Activated naive CD8-positive, alpha-beta T cell treated with anti-CD3 and anti-CD28 coated beads, Interleukin-2, amount 50 U/mL, for 24 hours (primary cell): ENCODE data around the gene CMPK1.
A peak's percentile ranks its signal among the peaks of the same experiment; 100 is the strongest.
"Not testable (repeated sequence)": the region's sequence is repeated elsewhere in the genome, so short reads cannot be mapped to it uniquely, and the experiment has no call there.

Experiments
- ATAC-seq: fragments of 150-1000 bp; cut with Tn5 transposase; one replicate; pipeline ENCODE4 v1.10.0; 2021
- DNase-seq: peaks from one replicate; pipeline ENCODE4 v3.0.0; 2021
- H3K27ac Mint-ChIP-seq: one replicate; pipeline ENCODE4 v1.8.0; 2021; ENCODE audit warnings: mild to moderate bottlenecking, mixed read lengths
- H3K27me3 Mint-ChIP-seq: one replicate; pipeline ENCODE4 v1.8.0; 2021; ENCODE audit warnings: mixed read lengths
- H3K36me3 Mint-ChIP-seq: one replicate; pipeline ENCODE4 v1.8.0; 2021; ENCODE audit warnings: low read depth, mixed read lengths
- H3K4me1 Mint-ChIP-seq: one replicate; pipeline ENCODE4 v1.8.0; 2021; ENCODE audit warnings: mixed read lengths
- H3K4me3 Mint-ChIP-seq: one replicate; pipeline ENCODE4 v1.8.0; 2021; ENCODE audit warnings: mild to moderate bottlenecking, moderate library complexity, mixed read lengths
- H3K9me3 Mint-ChIP-seq: one replicate; pipeline ENCODE4 v1.8.0; 2021; ENCODE audit warnings: mixed read lengths

Gene CMPK1, protein sequence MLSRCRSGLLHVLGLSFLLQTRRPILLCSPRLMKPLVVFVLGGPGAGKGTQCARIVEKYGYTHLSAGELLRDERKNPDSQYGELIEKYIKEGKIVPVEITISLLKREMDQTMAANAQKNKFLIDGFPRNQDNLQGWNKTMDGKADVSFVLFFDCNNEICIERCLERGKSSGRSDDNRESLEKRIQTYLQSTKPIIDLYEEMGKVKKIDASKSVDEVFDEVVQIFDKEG

DNA sequence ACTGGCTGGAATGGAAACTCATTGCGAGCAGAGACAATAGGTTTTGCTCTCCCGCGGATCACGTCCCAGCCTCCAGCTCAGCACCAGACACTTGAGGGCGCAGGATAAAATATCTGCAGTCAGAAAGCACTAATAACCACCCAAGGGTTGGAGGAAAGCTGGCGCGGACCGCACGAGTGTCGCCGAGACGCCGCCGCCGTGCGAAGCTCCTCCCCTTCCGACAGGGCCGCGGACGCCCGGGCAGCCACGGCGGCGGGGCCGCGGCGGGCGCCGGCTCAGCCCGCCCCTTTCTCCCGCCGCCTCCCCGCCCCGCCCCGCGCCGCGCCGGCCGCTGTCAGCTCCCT is at the start of gene CMPK1:
CMPK1 (plus strand) TSS at position 213 of the 344 bp plus-strand sequence. CDS start 156 bp downstream, outside the sequence.
- ATAC-seq = peak; percentile 79
- DNase-seq = peak; percentile 81
- H3K4me1 Mint-ChIP-seq = peaks cover 20% of the 10 kb centered on the region
- no peaks in the 10 kb centered on the region for H3K36me3 Mint-ChIP-seq
- no peaks in the 10 kb centered on the region for H3K27me3 Mint-ChIP-seq
- H3K27ac Mint-ChIP-seq = peak within 1 kb of the TSS; percentile 96
- no peaks in the 10 kb centered on the region for H3K9me3 Mint-ChIP-seq
- H3K4me3 Mint-ChIP-seq = no peak within 1 kb of the TSS

DNA sequence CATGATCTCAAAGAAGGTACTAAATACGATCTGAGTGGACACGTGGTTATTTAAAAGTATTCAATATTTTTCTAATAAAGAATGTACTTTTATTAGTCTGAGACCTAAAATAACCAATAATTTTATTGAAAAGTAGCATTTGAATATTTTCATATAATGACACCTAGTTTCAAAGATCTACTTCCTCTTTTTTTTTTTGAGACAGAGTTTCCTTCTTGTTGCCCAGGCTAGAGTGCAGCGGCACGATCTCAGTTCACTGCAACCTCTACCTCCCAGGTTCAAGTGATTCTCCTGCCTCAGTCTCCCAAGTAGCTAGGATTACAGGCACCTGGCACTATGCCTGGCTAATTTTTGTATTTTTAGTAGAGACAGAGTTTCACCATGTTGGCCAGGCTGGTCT is 45.5 kb upstream of the CMPK1 start:
- H3K4me1 Mint-ChIP-seq, H3K27ac Mint-ChIP-seq, DNase-seq, H3K9me3 Mint-ChIP-seq, ATAC-seq, H3K4me3 Mint-ChIP-seq, H3K27me3 Mint-ChIP-seq: not testable (repeated sequence)
- H3K36me3 Mint-ChIP-seq = peaks cover 23% of the 10 kb centered on the region

DNA sequence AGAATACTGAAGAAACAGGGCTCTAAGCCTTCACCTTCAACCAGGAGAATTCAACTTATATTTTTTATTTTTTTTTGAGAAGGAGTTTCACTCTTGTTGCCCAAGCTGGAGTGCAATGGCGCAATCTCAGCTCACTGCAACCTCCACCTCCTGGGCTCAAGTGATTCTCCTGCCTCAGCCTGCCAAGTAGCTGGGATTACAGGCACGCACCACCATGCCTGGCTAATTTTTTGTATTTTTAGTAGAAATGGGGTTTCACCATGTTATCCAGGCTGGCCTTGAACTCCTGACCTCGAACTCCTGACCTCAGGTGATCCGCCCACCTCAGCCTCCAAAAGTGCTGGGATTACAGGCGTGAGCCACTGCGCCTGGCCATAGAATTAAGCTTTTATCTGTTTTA is 38.7 kb upstream of the CMPK1 start:
- not testable (repeated sequence) for H3K4me3 Mint-ChIP-seq, DNase-seq, H3K9me3 Mint-ChIP-seq, H3K27ac Mint-ChIP-seq, ATAC-seq, H3K27me3 Mint-ChIP-seq, H3K4me1 Mint-ChIP-seq
- H3K36me3 Mint-ChIP-seq = peaks cover 17% of the 10 kb centered on the region

DNA sequence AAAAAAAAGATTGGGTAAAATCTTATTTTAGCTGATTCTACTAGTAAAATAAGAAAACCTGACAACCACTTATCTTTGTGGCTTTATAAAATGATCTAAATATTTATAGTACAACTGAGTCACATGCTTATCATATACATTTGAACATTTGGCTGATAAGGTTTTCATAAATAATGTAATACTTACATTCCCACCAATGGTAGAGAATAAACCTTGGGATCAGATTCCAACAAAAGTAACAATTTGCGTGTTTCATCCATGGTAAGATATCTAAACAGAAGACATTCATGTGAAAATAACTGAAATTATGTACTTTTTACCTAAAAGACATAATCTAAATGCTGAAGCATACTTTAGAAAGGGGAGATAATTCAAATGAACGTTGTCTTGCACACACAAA is 38.0 kb upstream of the CMPK1 start:
- DNase-seq (no peak), ATAC-seq (no peak)
- Mint-ChIP-seq H3K27me3 (no peaks in the 10 kb centered on the region), H3K4me1 (peaks cover 2% of the 10 kb centered on the region), H3K27ac (no peak overlapping the region), H3K36me3 (peaks cover 18% of the 10 kb centered on the region), H3K9me3 (no peaks in the 10 kb centered on the region), H3K4me3 (no peak overlapping the region)

DNA sequence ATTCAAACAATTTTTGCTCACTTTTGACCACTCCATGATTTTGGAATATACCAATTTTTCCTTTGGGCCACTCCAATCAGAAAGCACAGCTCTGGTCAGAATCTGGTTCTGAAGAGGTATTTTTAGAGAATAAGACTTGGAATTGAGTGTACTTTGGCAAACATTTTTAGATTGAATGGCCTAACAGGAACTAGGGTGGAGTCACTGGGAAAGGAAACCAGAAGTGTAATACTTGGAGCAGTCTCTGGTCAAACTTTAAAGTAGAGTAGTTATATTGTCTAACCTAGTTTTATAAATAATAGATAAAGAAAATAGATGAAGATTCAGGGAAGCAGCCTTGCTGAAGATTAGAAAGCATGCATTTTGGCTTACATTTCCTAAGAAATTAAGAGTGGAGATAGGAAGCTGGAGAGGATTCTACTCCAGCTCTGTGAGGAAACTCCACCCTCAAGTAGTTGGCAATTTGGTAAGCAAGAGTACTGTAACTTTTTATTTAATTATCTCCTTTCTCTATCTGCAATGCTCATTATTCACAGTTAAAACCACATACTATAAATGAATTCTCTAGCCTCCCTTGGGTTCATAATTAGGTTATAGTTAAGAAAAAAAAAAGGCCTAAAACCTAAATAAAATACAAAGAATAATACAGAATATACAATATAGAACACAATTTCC is 35.4 kb upstream of the CMPK1 start:
- DNase-seq = no peak
- no peaks in the 10 kb centered on the region for H3K27me3 Mint-ChIP-seq
- H3K27ac Mint-ChIP-seq = no peak overlapping the region
- H3K4me3 Mint-ChIP-seq = no peak overlapping the region
- no peaks in the 10 kb centered on the region for H3K4me1 Mint-ChIP-seq
- H3K36me3 Mint-ChIP-seq = peaks cover 36% of the 10 kb centered on the region
- no peak for ATAC-seq
- no peaks in the 10 kb centered on the region for H3K9me3 Mint-ChIP-seq

DNA sequence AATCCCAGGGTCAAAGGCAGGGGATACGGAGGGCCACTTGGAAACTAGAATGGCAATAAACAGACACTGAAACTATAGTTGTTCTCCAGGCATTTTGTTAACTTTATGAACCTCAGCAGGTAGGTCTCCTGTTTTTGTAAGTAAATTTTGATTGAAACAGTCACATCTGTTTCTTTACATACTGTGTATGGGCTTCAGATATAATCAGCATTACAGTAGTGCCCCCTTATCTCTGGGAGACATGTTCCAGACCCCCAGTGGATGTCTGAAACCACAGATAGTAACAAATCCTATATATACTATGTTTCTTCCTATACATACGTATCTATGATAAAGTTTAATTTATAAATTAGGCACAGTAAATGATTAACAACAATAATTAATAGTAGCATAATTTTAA is 31.1 kb upstream of the CMPK1 start:
- ATAC-seq = no peak
- no peak overlapping the region for H3K27ac Mint-ChIP-seq
- no peaks in the 10 kb centered on the region for H3K27me3 Mint-ChIP-seq
- peaks cover 46% of the 10 kb centered on the region for H3K36me3 Mint-ChIP-seq
- no peak for DNase-seq
- no peaks in the 10 kb centered on the region for H3K9me3 Mint-ChIP-seq
- H3K4me3 Mint-ChIP-seq = no peak overlapping the region
- H3K4me1 Mint-ChIP-seq = no peaks in the 10 kb centered on the region

DNA sequence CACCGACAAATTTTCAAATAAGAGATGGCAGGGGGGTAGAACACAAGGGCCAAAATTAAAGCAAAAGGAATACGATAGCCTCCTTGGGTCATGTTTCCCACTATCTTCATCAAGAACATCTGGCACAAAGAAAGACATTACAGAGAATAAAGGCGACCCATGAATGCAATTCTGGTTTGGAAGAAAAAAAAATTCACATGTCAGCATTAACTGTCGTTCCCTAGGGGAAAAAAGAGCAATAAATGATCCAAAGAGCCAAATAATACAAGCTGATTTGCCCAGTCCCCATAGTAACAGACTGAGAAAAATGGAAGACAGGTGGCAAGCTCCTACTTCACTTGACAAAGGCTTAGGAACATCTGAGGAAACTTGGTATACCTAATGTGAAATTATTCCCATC is 24.2 kb upstream of the CMPK1 start:
- Mint-ChIP-seq H3K27ac (no peak overlapping the region), H3K27me3 (peaks cover 2% of the 10 kb centered on the region), H3K4me3 (no peak overlapping the region), H3K4me1 (peaks cover 12% of the 10 kb centered on the region), H3K9me3 (no peaks in the 10 kb centered on the region), H3K36me3 (peaks cover 29% of the 10 kb centered on the region)
- no peak for ATAC-seq
- DNase-seq = no peak

DNA sequence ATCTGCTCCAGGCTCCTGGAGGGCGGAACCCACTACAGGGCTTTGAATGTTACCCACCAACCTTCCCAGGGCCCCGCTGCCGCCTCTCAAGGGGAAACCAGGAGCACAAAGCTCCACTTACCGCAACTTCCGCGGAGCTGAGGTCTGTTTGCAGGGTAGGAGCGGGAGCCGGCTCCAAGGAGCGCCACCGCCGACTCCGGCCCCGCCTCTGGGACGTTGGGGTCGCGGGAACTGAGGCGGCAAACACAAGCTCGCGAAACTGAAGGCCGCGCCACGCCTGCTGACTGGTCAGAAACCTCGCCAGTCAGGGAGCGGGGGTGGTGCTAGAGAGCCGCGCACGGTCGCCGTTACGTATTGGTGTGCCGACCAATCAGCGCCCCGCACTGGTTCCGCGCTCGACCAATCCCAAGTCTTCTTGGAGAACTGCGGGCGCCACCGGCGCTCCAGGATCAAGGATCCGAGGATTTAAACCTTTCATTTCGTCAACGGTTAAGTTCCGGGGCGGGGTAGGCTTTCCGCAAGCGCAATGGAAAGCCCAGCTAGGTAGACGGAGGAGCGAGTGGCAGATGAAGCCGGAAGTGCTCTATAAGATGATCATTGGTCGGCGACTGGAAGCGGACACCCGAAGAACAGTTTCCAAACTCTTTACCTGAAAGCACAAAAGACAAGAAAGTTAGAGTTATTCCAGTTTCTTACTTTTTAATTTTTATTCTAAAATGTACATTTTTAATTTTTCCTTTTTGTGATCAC is 19.5 kb upstream of the CMPK1 start, which contains the start of gene STIL:
STIL (minus strand) TSS at position 233 of the 750 bp plus-strand sequence. CDS start 3,828 bp downstream, outside the sequence.
- Mint-ChIP-seq H3K27ac (peak within 1 kb of the TSS; percentile 93), H3K4me1 (peaks cover 15% of the 10 kb centered on the region), H3K27me3 (peaks cover 2% of the 10 kb centered on the region), H3K4me3 (peak within 1 kb of the TSS; percentile 88), H3K9me3 (no peaks in the 10 kb centered on the region), H3K36me3 (peaks cover 14% of the 10 kb centered on the region)
- peak; percentile 97 for DNase-seq
- peak; percentile 98 for ATAC-seq

DNA sequence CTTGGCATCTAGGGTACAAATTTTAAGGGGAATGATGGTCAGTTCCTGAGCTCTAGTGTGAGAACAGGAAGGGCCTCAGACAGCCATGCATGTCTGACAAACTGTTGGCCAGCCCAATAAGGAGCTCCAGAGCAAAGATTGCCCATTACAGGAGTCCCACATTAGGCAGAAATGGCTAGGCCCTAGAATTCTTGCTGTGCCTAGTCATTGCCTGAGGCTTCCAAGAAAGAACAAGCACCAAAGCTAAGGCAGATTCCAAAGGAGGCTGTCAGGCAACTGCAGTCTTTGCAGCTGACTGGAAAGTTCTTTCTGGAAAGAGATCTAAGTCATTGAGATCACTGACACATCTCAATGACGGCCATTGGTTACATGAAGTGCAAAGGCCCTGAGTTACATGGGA is 15.7 kb upstream of the CMPK1 start:
- Mint-ChIP-seq H3K9me3 (no peaks in the 10 kb centered on the region), H3K36me3 (peaks cover 7% of the 10 kb centered on the region), H3K4me3 (no peak overlapping the region), H3K27me3 (peaks cover 2% of the 10 kb centered on the region), H3K27ac (no peak overlapping the region), H3K4me1 (peaks cover 10% of the 10 kb centered on the region)
- DNase-seq (no peak), ATAC-seq (no peak)

DNA sequence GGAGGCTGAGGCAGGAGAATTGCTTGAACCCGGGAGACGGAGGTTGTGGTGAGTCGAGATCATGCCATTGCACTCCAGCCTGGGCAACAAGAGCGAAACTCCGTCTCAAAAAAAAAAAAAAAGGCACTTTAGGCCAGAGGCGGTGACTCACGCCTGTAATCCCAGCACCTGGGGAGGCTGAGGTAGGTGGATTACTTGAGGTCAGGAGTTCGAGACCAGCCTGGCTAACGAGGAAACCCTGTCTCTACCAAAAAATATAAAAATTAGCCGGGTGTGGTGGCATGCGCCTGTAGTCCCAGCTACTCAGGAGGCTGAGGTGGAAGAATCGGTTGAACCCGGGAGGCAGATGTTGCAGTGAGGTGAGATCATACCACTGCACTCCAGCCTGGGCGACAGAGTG is 13.6 kb upstream of the CMPK1 start:
- H3K27ac Mint-ChIP-seq, H3K4me3 Mint-ChIP-seq, DNase-seq, H3K36me3 Mint-ChIP-seq, H3K9me3 Mint-ChIP-seq, ATAC-seq, H3K27me3 Mint-ChIP-seq, H3K4me1 Mint-ChIP-seq: not testable (repeated sequence)

DNA sequence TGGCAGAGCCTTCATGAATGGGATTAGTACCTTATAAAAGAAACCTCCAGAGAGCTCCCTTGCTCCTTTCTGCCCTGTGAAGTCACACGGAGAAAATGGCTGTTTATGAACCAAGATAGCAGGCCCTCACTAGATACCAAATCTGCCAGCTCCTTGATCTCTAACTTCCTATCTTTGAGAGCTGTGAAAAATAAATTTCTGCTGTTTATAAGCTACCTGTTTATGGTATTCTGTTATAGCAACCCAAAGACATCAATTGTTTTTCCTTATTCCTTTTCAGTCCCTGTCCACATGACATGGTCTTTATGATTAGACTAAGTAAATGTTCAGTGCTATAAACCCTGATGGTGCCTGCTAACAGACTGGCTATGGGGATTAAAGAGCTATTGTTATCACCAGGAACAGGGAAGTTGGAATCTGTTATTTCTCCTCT is 10.0 kb upstream of the CMPK1 start:
- Mint-ChIP-seq H3K27me3 (no peaks in the 10 kb centered on the region), H3K4me1 (no peaks in the 10 kb centered on the region), H3K36me3 (no peaks in the 10 kb centered on the region), H3K27ac (no peak overlapping the region), H3K4me3 (no peak overlapping the region), H3K9me3 (no peaks in the 10 kb centered on the region)
- ATAC-seq (no peak), DNase-seq (no peak)

DNA sequence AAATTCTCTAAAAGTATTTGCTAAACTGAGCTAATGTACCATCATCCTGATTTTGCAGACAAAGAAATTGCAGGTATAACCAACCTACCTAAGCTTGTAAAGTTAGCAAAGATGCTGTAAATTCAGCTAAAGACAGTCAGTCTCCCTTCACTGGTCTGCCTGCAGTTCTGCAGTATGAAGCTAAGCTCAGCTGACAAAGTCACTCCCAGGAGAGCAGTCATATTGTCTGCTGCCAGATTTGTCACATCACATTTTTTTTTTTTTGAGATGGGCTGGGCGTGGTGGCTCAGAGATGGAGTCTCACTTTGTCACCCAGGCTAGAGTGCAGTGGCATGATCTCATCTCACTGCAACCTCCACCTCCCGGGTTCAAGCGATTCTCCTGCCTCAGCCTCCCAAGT is 8.9 kb upstream of the CMPK1 start:
- DNase-seq = no peak
- Mint-ChIP-seq H3K27ac (no peak overlapping the region), H3K9me3 (no peaks in the 10 kb centered on the region), H3K27me3 (no peaks in the 10 kb centered on the region), H3K36me3 (no peaks in the 10 kb centered on the region), H3K4me1 (no peaks in the 10 kb centered on the region), H3K4me3 (no peak overlapping the region)
- no peak for ATAC-seq

DNA sequence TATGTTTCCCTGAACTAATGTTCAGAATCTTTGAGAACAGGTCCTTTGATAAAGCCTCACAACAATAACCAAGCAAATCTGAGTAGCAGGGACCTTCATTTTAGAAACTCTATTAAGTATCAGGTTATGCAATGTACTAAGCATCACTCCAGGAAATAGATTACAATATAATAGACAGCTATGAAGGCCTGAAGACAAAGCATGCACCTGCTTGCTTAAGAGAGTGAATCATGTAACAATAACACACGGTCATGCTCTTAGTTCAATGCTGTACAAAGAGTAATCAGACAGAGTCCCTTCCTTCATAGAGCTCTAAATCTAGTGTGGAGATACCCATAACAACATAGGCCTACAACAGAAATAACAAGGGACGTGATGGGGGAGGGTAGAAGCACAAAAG is 8.1 kb upstream of the CMPK1 start:
- DNase-seq (no peak), ATAC-seq (no peak)
- Mint-ChIP-seq H3K4me1 (no peaks in the 10 kb centered on the region), H3K27ac (no peak overlapping the region), H3K27me3 (no peaks in the 10 kb centered on the region), H3K9me3 (no peaks in the 10 kb centered on the region), H3K36me3 (no peaks in the 10 kb centered on the region), H3K4me3 (no peak overlapping the region)

DNA sequence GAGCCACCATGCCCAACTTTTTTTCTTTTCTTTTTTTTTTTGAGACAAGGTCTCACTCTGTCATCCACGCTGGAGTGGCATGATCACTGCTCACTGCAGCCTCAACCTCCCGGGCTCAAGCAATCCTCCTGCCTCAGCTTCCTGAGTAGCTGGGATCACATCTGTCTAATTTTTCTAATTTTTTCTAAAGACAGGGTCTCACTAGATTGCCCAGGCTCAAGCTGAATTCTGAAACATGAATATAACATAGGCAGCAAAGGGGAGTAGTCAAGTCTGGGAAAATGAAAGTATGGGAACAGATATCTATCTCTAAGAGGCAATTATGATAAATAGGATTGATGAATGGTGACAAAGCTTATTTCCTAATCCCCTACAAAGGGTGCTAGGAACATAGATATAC is 7.3 kb upstream of the CMPK1 start:
- no peaks in the 10 kb centered on the region for H3K4me1 Mint-ChIP-seq
- ATAC-seq = no peak

DNA sequence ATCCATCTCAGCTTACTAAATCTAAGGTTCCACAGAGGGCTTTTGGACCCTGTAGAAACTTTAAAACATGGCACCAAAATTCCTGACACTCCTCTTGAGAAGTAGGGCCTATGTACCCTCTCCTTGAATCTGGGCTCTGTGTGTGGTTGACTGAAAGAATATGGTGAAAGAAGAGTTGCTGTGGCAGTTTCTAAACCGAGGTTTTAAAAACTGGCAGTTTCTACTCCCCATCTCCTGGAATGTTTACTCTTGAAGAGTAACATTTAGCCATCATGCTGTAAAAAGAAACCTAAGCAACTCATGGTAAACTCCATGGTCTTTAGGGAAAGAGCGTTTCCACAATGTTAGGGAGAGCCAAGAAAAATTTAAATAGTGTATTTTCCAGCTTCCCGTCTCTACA is 4.6 kb upstream of the CMPK1 start:
- Mint-ChIP-seq H3K27me3 (no peaks in the 10 kb centered on the region), H3K9me3 (no peaks in the 10 kb centered on the region), H3K4me1 (no peaks in the 10 kb centered on the region), H3K4me3 (no peak overlapping the region), H3K27ac (no peak overlapping the region), H3K36me3 (no peaks in the 10 kb centered on the region)
- no peak for DNase-seq
- no peak for ATAC-seq

More for the DNA sequence above, 7.3 kb upstream of the CMPK1 start:
- Mint-ChIP-seq H3K27me3 (no peaks in the 10 kb centered on the region), H3K4me3 (no peak overlapping the region), H3K27ac (no peak overlapping the region), H3K36me3 (no peaks in the 10 kb centered on the region), H3K9me3 (no peaks in the 10 kb centered on the region)
- no peak for DNase-seq
